ENCODE data around the gene NRF1.

- TF ChIP-seq POLR2AphosphoS5 (IDR thresholded peaks at IDR 0.05; ENCODE audit: low read depth, low read length) (no peak), TAF1 (IDR thresholded peaks at IDR 0.05; ENCODE audit: borderline replicate concordance, insufficient read depth, low read length) (no peak), REST (IDR thresholded peaks at IDR 0.05; ENCODE audit: insufficient read depth in 1 of 2, low read depth in 2 of 2, low read length in 2 of 2) (no peak)
Measured at GRCh38 chr7:129574487-129574886, 37.0 kb upstream of the NRF1 start.
